ENCODE results near the gene PSMG4. TPM values are rescaled to one million over a fixed set of nuclear protein-coding genes. Genes with fewer than 3 reads are reported as not detected.

PSMG4 gene
- total and polyA plus RNA-seq, 2 of the 8 experiments (the other 6 are each of a cell fraction or from before 2014, with no cell fraction given): 40.6 to 113 TPM

GRCh38 chr6:3267162-3267561, 8.4 kb downstream of the PSMG4 start:
- H2BK12ac ChIP-seq (ENCODE audit: low read depth, low read length): no peak overlapping the region
- no peak overlapping the region for H3K9ac ChIP-seq (replicated peaks in 1 of 4; ENCODE audit: extremely low read depth in 1 of 4, low read depth in 3 of 4, low read length in 3 of 4)
- FAIRE-seq (no peak), DNase-seq (ENCODE audit: low read depth in 1 of 2, low spot score in 2 of 2) (no peak)
- H4K8ac ChIP-seq (ENCODE audit: extremely low read depth, insufficient read depth, low read length): no peak overlapping the region
- H3K14ac ChIP-seq (ENCODE audit: insufficient read length): no peak overlapping the region
- no peak overlapping the region for H2BK15ac ChIP-seq (ENCODE audit: low read length)
- H3K9me3 ChIP-seq (ENCODE audit: insufficient read depth in 2 of 2, low read depth in 1 of 2, low read length in 1 of 2): no peaks in the 10 kb centered on the region
- no peak overlapping the region for H2BK120ac ChIP-seq (replicated peaks; ENCODE audit: low read depth, low read length)
- 93% methylated on average over 5 of the region's 5 CpGs; no CpG with 5 or more reads in 1 of the 2 experiments for WGBS, 2 experiments (ENCODE audit: extremely low coverage in 1 of 2, insufficient coverage in 1 of 2, insufficient read length in 1 of 2, insufficient replicate concordance in 2 of 2, low coverage in 1 of 2, low lambda C conversion rate in 2 of 2, missing lambda C conversion rate in 1 of 2)
- H3K18ac ChIP-seq (ENCODE audit: extremely low read depth, low read length): no peak overlapping the region
- no peaks in the 10 kb centered on the region for H3K23me2 ChIP-seq (ENCODE audit: low read depth, low read length)
- no peak overlapping the region for H4K91ac ChIP-seq (replicated peaks; ENCODE audit: insufficient read length, low read length)
- no peak overlapping the region for H3K4ac ChIP-seq (replicated peaks; ENCODE audit: insufficient read length, low read depth, low read length)
- no peak overlapping the region for H2AFZ ChIP-seq (ENCODE audit: low read length)
- TF ChIP-seq SP1 (IDR thresholded peaks at IDR 0.05; ENCODE audit: low read depth, low read length): no peak
- no peak for TF ChIP-seq TEAD4 (IDR thresholded peaks at IDR 0.05; ENCODE audit: low read depth, low read length)
- TF ChIP-seq HDAC6 (IDR thresholded peaks at IDR 0.05; ENCODE audit: low read depth, low read length): no peak
- no peak overlapping the region for H2AK5ac ChIP-seq (ENCODE audit: low read depth, low read length)
- peaks cover 7 to 62% (median 25%) of the 10 kb centered on the region in 4 experiments; a peak in 7 of 8 replicates for H3K36me3 ChIP-seq (ENCODE audit: control insufficient read depth in 2 of 4, insufficient read depth in 4 of 4, low read length in 3 of 4)
- peaks cover 12 to 33% of the 10 kb centered on the region in 2 experiments for H4K20me1 ChIP-seq (replicated peaks in 1 of 2; ENCODE audit: control insufficient read depth in 1 of 2, insufficient read depth in 2 of 2, low read length in 2 of 2)
- no peak overlapping the region for H3K4me3 ChIP-seq (ENCODE audit: extremely low read depth in 1 of 4, insufficient read depth in 2 of 4, low read depth in 3 of 4, low read length in 4 of 4)
- H3K79me2 ChIP-seq (ENCODE audit: control insufficient read depth in 1 of 2, insufficient read depth in 2 of 2, low read length in 2 of 2): peaks cover 0 to 47% of the 10 kb centered on the region in 2 experiments; a peak in 2 of 4 replicates
- no peak overlapping the region for H3K27ac ChIP-seq (ENCODE audit: low read depth, low read length)
- ChIA-PET POLR2A (ENCODE audit: partially characterized antibody) (interaction anchor here (0.8 to 1.1 kb wide), 3 partner anchors 8 to 124 kb away, joined by 3 read pairs; partner anchors contain the start of gene PSMG4), CTCF (ENCODE audit: partially characterized antibody) (interaction anchor here (0.7 to 1.1 kb wide), 3 partner anchors 18 to 143 kb away, joined by 3 to 4 read pairs (median 3); no protein-coding TSS in a partner anchor)
- H3K23ac ChIP-seq (ENCODE audit: insufficient read length): no peak overlapping the region
- no peak overlapping the region for H3K4me2 ChIP-seq (ENCODE audit: insufficient read depth in 1 of 2, low read depth in 2 of 2, low read length in 2 of 2)
- H2BK20ac ChIP-seq (ENCODE audit: low read length): no peak overlapping the region
- no peak overlapping the region for H4K5ac ChIP-seq (ENCODE audit: insufficient read length, low read depth, low read length)
- no peaks in the 10 kb centered on the region for H3K4me1 ChIP-seq (replicated peaks in 1 of 4; ENCODE audit: control insufficient read depth in 3 of 4, insufficient read depth in 4 of 4, low read length in 3 of 4)
- no peak overlapping the region for H2BK5ac ChIP-seq (ENCODE audit: low read depth, low read length)
- peaks cover 20% of the 10 kb centered on the region for H3K79me1 ChIP-seq (ENCODE audit: low read depth, low read length)
- H3K56ac ChIP-seq (replicated peaks; ENCODE audit: insufficient read length, low read depth, low read length): no peak overlapping the region
- H3K27me3 ChIP-seq (replicated peaks in 1 of 4; ENCODE audit: control insufficient read depth in 3 of 4, extremely low read depth in 1 of 4, insufficient read depth in 3 of 4, low read length in 3 of 4): no peaks in the 10 kb centered on the region

Data from H1 (cell line).